DOHH2 (cell line): ENCODE results near the gene SCLT1.
"Not testable (repeated sequence)": the region's sequence is repeated elsewhere in the genome, so short reads cannot be mapped to it uniquely, and the experiment has no call there.

Source experiments
- H3F3A ChIP-seq: fragments of 200-600 bp; sonication (generic), shearing (Covaris generic); 2 replicates; pipeline ENCODE4 v1.6.0; 2016; ENCODE audit warnings: antibody characterized with exemption, mild to moderate bottlenecking; ENCODE audit not compliant: control insufficient read depth, insufficient read depth
- H3K27ac ChIP-seq: fragments of 200-600 bp; sonication (generic); 2 replicates; pipeline ENCODE4 v1.5.1; 2014; ENCODE audit warnings: low read depth, mild to moderate bottlenecking, low read length, moderate library complexity
- H3K27me3 ChIP-seq: fragments of 200-600 bp; sonication (generic); 2 replicates; pipeline ENCODE4 v1.6.1; 2014; ENCODE audit warnings: mild to moderate bottlenecking, low read length, mixed read lengths; ENCODE audit not compliant: control insufficient read depth
- H3K36me3 ChIP-seq: fragments of 200-600 bp; sonication (generic); 2 replicates; pipeline ENCODE4 v1.6.1; 2014; ENCODE audit warnings: mild to moderate bottlenecking, low read length, moderate library complexity, mixed read lengths; ENCODE audit not compliant: control insufficient read depth
- H3K4me1 ChIP-seq: fragments of 200-600 bp; sonication (generic); 2 replicates; pipeline ENCODE4 v1.6.1; 2014; ENCODE audit warnings: mild to moderate bottlenecking, low read length, mixed read lengths; ENCODE audit not compliant: control insufficient read depth
- H3K4me2 ChIP-seq: fragments of 200-600 bp; sonication (generic); 2 replicates; pipeline ENCODE4 v1.6.0; 2014; ENCODE audit warnings: mild to moderate bottlenecking, low read length, moderate library complexity
- H3K4me3 ChIP-seq: fragments of 200-600 bp; sonication (generic); 2 replicates; pipeline ENCODE4 v1.5.1; 2014; ENCODE audit warnings: mild to moderate bottlenecking, low read length, mixed read lengths
- H3K79me2 ChIP-seq: fragments of 200-600 bp; sonication (generic); 2 replicates; pipeline ENCODE4 v1.6.1; 2014; ENCODE audit warnings: mild to moderate bottlenecking, low read length, mixed read lengths; ENCODE audit not compliant: control insufficient read depth
- H3K9me2 ChIP-seq: fragments of 200-600 bp; sonication (generic); replicated peaks from 2 replicates; pipeline ENCODE4 v1.6.1; 2014; ENCODE audit warnings: mild to moderate bottlenecking, low read length, mixed read lengths; ENCODE audit not compliant: control insufficient read depth
- H3K9me3 ChIP-seq: fragments of 200-600 bp; sonication (generic); 2 replicates; pipeline ENCODE4 v1.6.1; 2014; ENCODE audit warnings: antibody characterized with exemption, low read length, mixed read lengths; ENCODE audit not compliant: control insufficient read depth, insufficient read depth
- H4K20me1 ChIP-seq: fragments of 200-600 bp; sonication (generic); 2 replicates; pipeline ENCODE4 v1.6.0; 2014; ENCODE audit warnings: low read depth, mild to moderate bottlenecking, antibody characterized with exemption, low read length, moderate library complexity; ENCODE audit not compliant: control insufficient read depth, insufficient read depth
- EZH2phosphoT487 ChIP-seq: fragments of 200-600 bp; sonication (generic); IDR thresholded peaks from 2 replicates; pipeline ENCODE4 v1.6.1; 2017; ENCODE audit warnings: borderline replicate concordance, mild to moderate bottlenecking, antibody characterized with exemption, low read length, moderate library complexity, mixed read lengths
- TF ChIP-seq, protein P1 (sequence below): fragments of 200-600 bp; sonication (generic); IDR thresholded peaks from one replicate; pipeline ENCODE4 v1.5.1; 2014; ENCODE audit warnings: antibody characterized with exemption, mild to moderate bottlenecking, low read depth, low read length; ENCODE audit not compliant: poor library complexity, severe bottlenecking

Gene SCLT1

GRCh38 chr4:129077326-129077725 is 16.0 kb downstream of the SCLT1 start:
- TF ChIP-seq, protein P1, sequence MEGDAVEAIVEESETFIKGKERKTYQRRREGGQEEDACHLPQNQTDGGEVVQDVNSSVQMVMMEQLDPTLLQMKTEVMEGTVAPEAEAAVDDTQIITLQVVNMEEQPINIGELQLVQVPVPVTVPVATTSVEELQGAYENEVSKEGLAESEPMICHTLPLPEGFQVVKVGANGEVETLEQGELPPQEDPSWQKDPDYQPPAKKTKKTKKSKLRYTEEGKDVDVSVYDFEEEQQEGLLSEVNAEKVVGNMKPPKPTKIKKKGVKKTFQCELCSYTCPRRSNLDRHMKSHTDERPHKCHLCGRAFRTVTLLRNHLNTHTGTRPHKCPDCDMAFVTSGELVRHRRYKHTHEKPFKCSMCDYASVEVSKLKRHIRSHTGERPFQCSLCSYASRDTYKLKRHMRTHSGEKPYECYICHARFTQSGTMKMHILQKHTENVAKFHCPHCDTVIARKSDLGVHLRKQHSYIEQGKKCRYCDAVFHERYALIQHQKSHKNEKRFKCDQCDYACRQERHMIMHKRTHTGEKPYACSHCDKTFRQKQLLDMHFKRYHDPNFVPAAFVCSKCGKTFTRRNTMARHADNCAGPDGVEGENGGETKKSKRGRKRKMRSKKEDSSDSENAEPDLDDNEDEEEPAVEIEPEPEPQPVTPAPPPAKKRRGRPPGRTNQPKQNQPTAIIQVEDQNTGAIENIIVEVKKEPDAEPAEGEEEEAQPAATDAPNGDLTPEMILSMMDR, result no peak
- TF ChIP-seq EZH2phosphoT487, result no peak

GRCh38 chr4:129069537-129069936 is 23.8 kb downstream of the SCLT1 start:
- not testable (repeated sequence) for H3K9me3 ChIP-seq, H3K4me3 ChIP-seq, H3K27ac ChIP-seq, H3K9me2 ChIP-seq, H4K20me1 ChIP-seq, H3K27me3 ChIP-seq, H3K79me2 ChIP-seq, H3K4me2 ChIP-seq, H3K4me1 ChIP-seq, H3F3A ChIP-seq
- peaks cover 27% of the 10 kb centered on the region for H3K36me3 ChIP-seq

More at GRCh38 chr4:129077326-129077725, 16.0 kb downstream of the SCLT1 start:
- Histone ChIP-seq H3K27me3 (no peaks in the 10 kb centered on the region), H3K4me3 (no peak overlapping the region), H4K20me1 (no peaks in the 10 kb centered on the region), H3K9me3 (peaks cover 27% of the 10 kb centered on the region; the same call in 1 of the 2 replicates), H3K79me2 (peaks cover 26% of the 10 kb centered on the region), H3K9me2 (no peaks in the 10 kb centered on the region), H3K27ac (no peak overlapping the region), H3K4me1 (no peaks in the 10 kb centered on the region), H3F3A (no peaks in the 10 kb centered on the region), H3K4me2 (no peak overlapping the region), H3K36me3 (peaks cover 84% of the 10 kb centered on the region)

DNA sequence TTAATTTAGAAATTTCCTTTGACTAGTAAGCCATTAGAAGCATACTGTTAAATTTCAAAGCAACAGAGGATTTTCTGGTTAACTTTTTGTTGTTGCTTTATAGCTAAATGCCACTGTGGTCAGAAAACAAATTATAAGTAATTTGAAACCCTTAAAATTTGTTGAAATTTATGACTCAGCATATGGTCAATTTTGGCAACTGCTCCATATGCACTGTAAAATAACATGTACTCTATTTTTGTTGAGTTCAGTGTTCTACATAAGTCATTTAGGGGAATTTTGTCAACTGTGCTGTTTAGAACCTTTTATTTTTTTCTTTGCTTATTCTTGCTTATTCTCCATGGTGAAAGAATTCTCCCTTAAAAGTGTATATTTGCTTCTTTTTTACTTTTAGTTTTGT is 28.6 kb downstream of the SCLT1 start:
- peaks cover 16% of the 10 kb centered on the region; the same call in 1 of the 2 replicates for H3K9me3 ChIP-seq
- no peak overlapping the region for H3K4me2 ChIP-seq
- no peaks in the 10 kb centered on the region for H3K4me1 ChIP-seq
- H3K4me3 ChIP-seq, result no peak overlapping the region
- no peaks in the 10 kb centered on the region for H4K20me1 ChIP-seq
- no peak for TF ChIP-seq EZH2phosphoT487
- TF ChIP-seq, protein P1, result no peak
- H3K9me2 ChIP-seq, result no peaks in the 10 kb centered on the region
- H3K79me2 ChIP-seq, result no peaks in the 10 kb centered on the region; the same call in none of the 2 replicates
- H3F3A ChIP-seq, result no peaks in the 10 kb centered on the region
- H3K27me3 ChIP-seq, result no peaks in the 10 kb centered on the region
- no peak overlapping the region for H3K27ac ChIP-seq
- H3K36me3 ChIP-seq, result peaks cover 37% of the 10 kb centered on the region

GRCh38 chr4:129063640-129064039 is 29.7 kb downstream of the SCLT1 start:
- H3K9me2 ChIP-seq, result no peaks in the 10 kb centered on the region
- H3K4me3 ChIP-seq, result no peak overlapping the region
- no peaks in the 10 kb centered on the region; the same call in none of the 2 replicates for H3K79me2 ChIP-seq
- H4K20me1 ChIP-seq, result no peaks in the 10 kb centered on the region
- no peak overlapping the region for H3K27ac ChIP-seq
- no peak for TF ChIP-seq EZH2phosphoT487
- TF ChIP-seq, protein P1, result no peak
- no peaks in the 10 kb centered on the region for H3F3A ChIP-seq
- H3K27me3 ChIP-seq, result no peaks in the 10 kb centered on the region
- no peaks in the 10 kb centered on the region for H3K4me1 ChIP-seq
- peaks cover 37% of the 10 kb centered on the region for H3K36me3 ChIP-seq
- peaks cover 23% of the 10 kb centered on the region; the same call in 1 of the 2 replicates for H3K9me3 ChIP-seq
- no peak overlapping the region for H3K4me2 ChIP-seq
